Measurements from ENCODE around the gene ADARB1. TPM values are rescaled to one million over a fixed set of nuclear protein-coding genes. Genes with fewer than 3 reads are reported as not detected.

ADARB1 gene
- total and polyA plus RNA-seq, 9 of the 15 experiments (the other 6 are each of a cell fraction or from before 2014, with no cell fraction given) = 6.7 to 16.0 (median 8.3) TPM

GRCh38 chr21:45073301-45074047 is 906 bp upstream of the ADARB1 start (continued):
- TF ChIP-seq NEUROD1 (IDR thresholded peaks at IDR 0.05; ENCODE audit: borderline replicate concordance, low read depth, low read length, partially characterized antibody) = peak; percentile 13
- peak; percentile 82 for TF ChIP-seq TCF3 (CRISPR knock-in tag; IDR thresholded peaks at IDR 0.05)
- TF ChIP-seq ZC3H8 (IDR thresholded peaks at IDR 0.05) = peak; percentile 97
- no peak for TF ChIP-seq HNRNPUL1 (IDR thresholded peaks at IDR 0.05; ENCODE audit: low read length)
- TF ChIP-seq SNAPC5 (CRISPR knock-in tag; IDR thresholded peaks at IDR 0.05) = peak; percentile 91
- TF ChIP-seq ZKSCAN8 (CRISPR knock-in tag; IDR thresholded peaks at IDR 0.05) = 0 out of 2 replicates have a peak, but pooled peaks have one; percentile 18
- TF ChIP-seq GABPB1 (CRISPR knock-in tag; IDR thresholded peaks at IDR 0.05) = 0 out of 2 replicates have a peak, but pooled peaks have one; percentile 6
- TF ChIP-seq TAL1 (IDR thresholded peaks at IDR 0.05) = peak; percentile 76
- TF ChIP-seq BRD9 (IDR thresholded peaks at IDR 0.05; ENCODE audit: low read depth, partially characterized antibody) = peak; percentile 80
- 0 out of 2 replicates have a peak, but pooled peaks have one; percentile 65 for TF ChIP-seq MTA1 (IDR thresholded peaks at IDR 0.05; ENCODE audit: borderline replicate concordance)
- TF ChIP-seq HDAC2 (IDR thresholded peaks at IDR 0.05) = peak; percentile 64; the same call in 1 of the 2 replicates
- peak; percentile 83; the same call in 1 of the 2 replicates for TF ChIP-seq NR1H2 (CRISPR knock-in tag; IDR thresholded peaks at IDR 0.05)
- TF ChIP-seq CSDE1 (IDR thresholded peaks at IDR 0.05) = 0 out of 4 replicates have a peak, but pooled peaks of 1 of the 2 experiments have one; percentile 52
- peak; percentile 41; the same call in 1 of the 2 replicates for TF ChIP-seq MIER1 (IDR thresholded peaks at IDR 0.05; ENCODE audit: low read depth)
- TF ChIP-seq ZBTB5 (IDR thresholded peaks at IDR 0.05) = peak; percentile 75; the same call in 1 of the 2 replicates
- TF ChIP-seq MLLT1 (IDR thresholded peaks at IDR 0.05) = peak; percentile 76 to 80
- 0 out of 2 replicates have a peak, but pooled peaks have one; percentile 10 for TF ChIP-seq ARID3A (IDR thresholded peaks at IDR 0.05; ENCODE audit: borderline replicate concordance, low read depth, low read length)
- no peak for TF ChIP-seq EHMT2 (IDR thresholded peaks at IDR 0.05)
- TF ChIP-seq AFF1 (IDR thresholded peaks at IDR 0.05; ENCODE audit: low read depth in 1 of 2, partially characterized antibody in 2 of 2) = peak; percentile 67 to 88

All from K562 (cell line).